Testis (tissue), 2 donors: Measurements from ENCODE around the gene GPR146.

Experiments
- POLR2A ChIP-seq: fragments of 450-650 bp; IDR thresholded peaks from one replicate; pipeline ENCODE4 v1.6.1; 2017; ENCODE audit warnings: antibody characterized with exemption, mild to moderate bottlenecking, moderate library complexity
- TF ChIP-seq, protein P1 (sequence below), 3 experiments: fragments of 450-650 bp in 2 of 3; fragments of 200-600 bp in 1 of 3; sonication (generic) in 1 of 3; IDR thresholded peaks; one replicate each; pipeline ENCODE4 v1.5.1; 2016 to 2019; ENCODE audit warnings: antibody characterized with exemption in 3 of 3, mild to moderate bottlenecking in 2 of 3, moderate library complexity in 1 of 3

DNA sequence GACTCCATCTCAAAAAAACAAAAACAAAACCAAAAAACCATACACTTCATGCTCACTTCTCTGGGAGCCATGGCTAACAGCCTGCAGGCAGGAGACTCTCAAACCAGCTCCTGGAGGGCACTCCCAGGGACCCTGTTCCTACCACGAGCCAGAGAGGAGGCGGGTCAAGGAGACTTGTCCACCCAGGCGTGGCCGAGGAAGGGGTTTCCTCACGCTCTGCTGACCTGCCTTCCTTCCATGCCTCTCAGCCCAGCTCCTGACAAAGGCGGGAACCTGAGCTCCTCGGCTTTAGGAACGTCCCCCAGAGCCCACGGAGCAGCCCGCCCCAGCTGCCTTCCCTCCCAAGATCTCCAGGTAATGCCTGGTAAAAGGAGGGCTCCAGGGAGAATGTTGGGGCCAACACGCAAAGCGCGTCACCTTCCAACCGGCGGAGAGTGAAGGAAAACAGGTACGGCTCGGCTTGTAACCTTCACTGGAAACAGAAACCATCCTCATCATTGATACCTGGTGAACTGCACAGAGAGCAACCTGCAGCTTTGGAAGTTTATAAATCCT is 9.5 kb downstream of the GPR146 start:
- TF ChIP-seq, protein P1, sequence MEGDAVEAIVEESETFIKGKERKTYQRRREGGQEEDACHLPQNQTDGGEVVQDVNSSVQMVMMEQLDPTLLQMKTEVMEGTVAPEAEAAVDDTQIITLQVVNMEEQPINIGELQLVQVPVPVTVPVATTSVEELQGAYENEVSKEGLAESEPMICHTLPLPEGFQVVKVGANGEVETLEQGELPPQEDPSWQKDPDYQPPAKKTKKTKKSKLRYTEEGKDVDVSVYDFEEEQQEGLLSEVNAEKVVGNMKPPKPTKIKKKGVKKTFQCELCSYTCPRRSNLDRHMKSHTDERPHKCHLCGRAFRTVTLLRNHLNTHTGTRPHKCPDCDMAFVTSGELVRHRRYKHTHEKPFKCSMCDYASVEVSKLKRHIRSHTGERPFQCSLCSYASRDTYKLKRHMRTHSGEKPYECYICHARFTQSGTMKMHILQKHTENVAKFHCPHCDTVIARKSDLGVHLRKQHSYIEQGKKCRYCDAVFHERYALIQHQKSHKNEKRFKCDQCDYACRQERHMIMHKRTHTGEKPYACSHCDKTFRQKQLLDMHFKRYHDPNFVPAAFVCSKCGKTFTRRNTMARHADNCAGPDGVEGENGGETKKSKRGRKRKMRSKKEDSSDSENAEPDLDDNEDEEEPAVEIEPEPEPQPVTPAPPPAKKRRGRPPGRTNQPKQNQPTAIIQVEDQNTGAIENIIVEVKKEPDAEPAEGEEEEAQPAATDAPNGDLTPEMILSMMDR (IDR thresholded peaks at IDR 0.05): no peak
- TF ChIP-seq POLR2A: no peak
